Osteocyte (in vitro differentiated cells): Measurements from ENCODE around the gene SHISA3. TPM values are rescaled to one million over a fixed set of nuclear protein-coding genes. Genes with fewer than 3 reads are reported as not detected.

Experiments used
- DNase-seq: peaks from one replicate; pipeline ENCODE4 v3.0.0; 2021; ENCODE audit warnings: mixed read lengths; ENCODE audit not compliant: unreplicated experiment; ENCODE audit errors: extremely low spot score
- H3K27ac Mint-ChIP-seq: one replicate; pipeline ENCODE4 v1.8.0; 2021; ENCODE audit warnings: mild to moderate bottlenecking, mixed read lengths; ENCODE audit not compliant: unreplicated experiment
- H3K27me3 Mint-ChIP-seq: one replicate; pipeline ENCODE4 v1.8.0; 2021; ENCODE audit warnings: mixed read lengths; ENCODE audit not compliant: unreplicated experiment
- H3K36me3 Mint-ChIP-seq: one replicate; pipeline ENCODE4 v1.8.0; 2021; ENCODE audit warnings: mixed read lengths; ENCODE audit not compliant: unreplicated experiment
- H3K4me1 Mint-ChIP-seq: one replicate; pipeline ENCODE4 v1.8.0; 2021; ENCODE audit warnings: mixed read lengths; ENCODE audit not compliant: unreplicated experiment
- H3K4me3 Mint-ChIP-seq: one replicate; pipeline ENCODE4 v1.8.0; 2021; ENCODE audit warnings: mild to moderate bottlenecking, moderate library complexity, mixed read lengths; ENCODE audit not compliant: unreplicated experiment
- H3K9me3 Mint-ChIP-seq: one replicate; pipeline ENCODE4 v1.8.0; 2021; ENCODE audit warnings: mixed read lengths; ENCODE audit not compliant: unreplicated experiment
- total RNA-seq: library from RNA; stranded (reverse); gene quantifications from 2 replicates; pipeline ENCODE4 v1.2.1, GENCODE V29; 2021
- TF ChIP-seq, protein P1 (sequence below): fragments of 200-600 bp; sonication (generic); IDR thresholded peaks from 2 replicates; pipeline ENCODE4 v1.5.0; 2021; ENCODE audit warnings: antibody characterized with exemption, mild to moderate bottlenecking, moderate library complexity

Gene SHISA3
- total RNA-seq, 1 donor from 2014 or later = 3.9 TPM

DNA sequence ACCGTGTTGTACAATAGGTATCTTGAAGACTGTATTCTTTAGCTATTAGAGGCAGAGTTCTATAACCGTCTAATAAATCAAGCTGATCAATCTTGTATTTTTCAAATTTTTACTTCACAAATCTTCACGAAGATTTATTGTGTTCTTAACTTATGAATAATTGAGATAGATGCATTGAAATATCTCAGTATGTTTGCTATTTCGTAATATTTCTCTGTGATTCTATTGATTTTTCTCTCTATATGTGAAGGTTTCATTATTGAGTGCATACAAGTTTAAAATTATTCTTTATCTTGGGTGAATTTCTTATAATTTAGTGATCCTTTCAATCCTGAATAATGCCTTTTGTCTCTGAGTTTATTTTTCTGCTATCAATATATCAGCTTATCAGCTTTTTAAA lies 19.8 kb upstream of the SHISA3 start:
- Mint-ChIP-seq H3K27ac (no peak overlapping the region), H3K36me3 (no peaks in the 10 kb centered on the region), H3K4me1 (no peaks in the 10 kb centered on the region), H3K9me3 (peaks cover 4% of the 10 kb centered on the region), H3K4me3 (no peak overlapping the region), H3K27me3 (no peaks in the 10 kb centered on the region)
- TF ChIP-seq, protein P1, sequence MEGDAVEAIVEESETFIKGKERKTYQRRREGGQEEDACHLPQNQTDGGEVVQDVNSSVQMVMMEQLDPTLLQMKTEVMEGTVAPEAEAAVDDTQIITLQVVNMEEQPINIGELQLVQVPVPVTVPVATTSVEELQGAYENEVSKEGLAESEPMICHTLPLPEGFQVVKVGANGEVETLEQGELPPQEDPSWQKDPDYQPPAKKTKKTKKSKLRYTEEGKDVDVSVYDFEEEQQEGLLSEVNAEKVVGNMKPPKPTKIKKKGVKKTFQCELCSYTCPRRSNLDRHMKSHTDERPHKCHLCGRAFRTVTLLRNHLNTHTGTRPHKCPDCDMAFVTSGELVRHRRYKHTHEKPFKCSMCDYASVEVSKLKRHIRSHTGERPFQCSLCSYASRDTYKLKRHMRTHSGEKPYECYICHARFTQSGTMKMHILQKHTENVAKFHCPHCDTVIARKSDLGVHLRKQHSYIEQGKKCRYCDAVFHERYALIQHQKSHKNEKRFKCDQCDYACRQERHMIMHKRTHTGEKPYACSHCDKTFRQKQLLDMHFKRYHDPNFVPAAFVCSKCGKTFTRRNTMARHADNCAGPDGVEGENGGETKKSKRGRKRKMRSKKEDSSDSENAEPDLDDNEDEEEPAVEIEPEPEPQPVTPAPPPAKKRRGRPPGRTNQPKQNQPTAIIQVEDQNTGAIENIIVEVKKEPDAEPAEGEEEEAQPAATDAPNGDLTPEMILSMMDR = no peak
- DNase-seq = no peak

DNA sequence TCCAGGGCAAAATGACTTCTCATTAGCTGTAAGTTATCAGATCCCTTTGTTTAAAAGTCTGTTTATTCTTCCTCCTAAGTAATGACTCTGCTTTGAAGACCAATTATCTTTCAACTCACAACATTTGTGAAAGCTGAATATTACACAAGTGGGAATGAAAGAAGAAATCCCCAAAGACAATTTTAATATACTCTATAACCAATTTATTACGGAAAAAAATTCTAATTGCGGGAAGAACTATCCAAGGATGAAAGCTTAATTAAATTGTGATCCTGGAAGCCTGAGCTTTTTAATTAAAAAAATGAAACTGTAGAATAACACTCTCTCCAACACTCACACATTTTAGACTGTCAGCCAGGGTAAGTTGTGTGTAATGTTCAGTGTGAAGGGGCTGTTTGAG lies 15.6 kb upstream of the SHISA3 start:
- Mint-ChIP-seq H3K27me3 (no peaks in the 10 kb centered on the region), H3K9me3 (no peaks in the 10 kb centered on the region), H3K4me1 (no peaks in the 10 kb centered on the region), H3K36me3 (no peaks in the 10 kb centered on the region), H3K4me3 (no peak overlapping the region), H3K27ac (no peak overlapping the region)
- TF ChIP-seq, protein P1 = no peak
- DNase-seq = no peak

DNA sequence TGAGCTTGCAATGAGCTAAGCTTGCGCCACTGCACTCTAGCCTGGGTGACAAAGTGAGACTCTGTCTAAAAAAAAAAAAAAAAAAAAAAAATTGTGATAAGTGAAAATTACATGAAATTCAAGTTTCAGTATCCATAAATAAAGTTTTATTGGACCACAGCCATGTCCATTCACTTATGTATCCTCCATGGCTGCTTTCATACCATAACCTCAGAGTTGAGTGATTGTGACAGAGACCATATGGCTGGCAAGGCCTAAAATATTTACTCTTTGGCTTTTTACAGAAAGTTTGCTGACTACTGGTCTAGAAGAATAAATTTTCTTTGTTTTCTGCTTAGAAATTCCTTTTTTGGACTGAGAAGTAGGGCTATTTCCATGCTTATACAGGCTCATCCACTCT lies 11.8 kb upstream of the SHISA3 start:
- H3K36me3 Mint-ChIP-seq = no peaks in the 10 kb centered on the region
- H3K4me3 Mint-ChIP-seq = no peak overlapping the region
- peaks cover 3% of the 10 kb centered on the region for H3K4me1 Mint-ChIP-seq

DNA sequence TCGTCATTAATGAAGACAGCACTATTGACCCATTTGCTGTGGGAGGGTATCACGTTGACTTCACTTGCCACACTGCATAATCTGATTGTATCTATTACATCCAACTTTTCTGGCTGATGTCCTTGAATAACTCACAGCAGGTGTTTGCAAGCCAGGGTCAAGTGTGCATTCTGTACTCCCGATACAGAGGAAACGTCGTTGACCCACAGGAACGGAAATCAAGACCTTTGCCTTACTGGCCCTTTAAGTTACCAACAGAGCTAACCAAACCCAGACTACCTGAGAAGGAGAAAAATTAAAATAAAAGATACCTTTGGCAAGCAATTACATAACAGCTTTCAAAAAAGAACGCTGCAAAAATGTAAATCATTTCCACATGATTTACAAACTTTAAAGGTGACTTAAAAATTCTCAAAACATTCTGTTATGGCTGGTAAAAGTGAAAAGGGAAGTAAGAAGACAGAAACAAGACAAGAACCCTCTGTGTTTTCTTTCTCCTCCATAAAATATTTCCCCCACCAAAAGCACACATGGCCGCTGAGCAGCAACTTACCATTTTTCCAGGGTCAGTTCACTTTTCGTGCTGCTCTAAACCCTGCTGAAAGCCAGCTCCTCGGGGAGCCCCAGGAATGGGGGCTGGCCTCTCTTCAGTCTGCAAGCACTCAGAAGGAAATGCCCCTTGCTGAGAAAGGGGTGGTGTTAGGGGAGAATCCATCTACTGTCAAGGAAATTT lies 6.5 kb upstream of the SHISA3 start:
- no peak overlapping the region for H3K27ac Mint-ChIP-seq
- no peak overlapping the region for H3K4me3 Mint-ChIP-seq
- TF ChIP-seq, protein P1 = no peak
- H3K4me1 Mint-ChIP-seq = peaks cover 18% of the 10 kb centered on the region
- no peak for DNase-seq
- no peaks in the 10 kb centered on the region for H3K27me3 Mint-ChIP-seq
- H3K36me3 Mint-ChIP-seq = no peaks in the 10 kb centered on the region
- no peaks in the 10 kb centered on the region for H3K9me3 Mint-ChIP-seq

More for the DNA sequence above, 11.8 kb upstream of the SHISA3 start:
- no peak for DNase-seq
- TF ChIP-seq, protein P1 = no peak
- Mint-ChIP-seq H3K27ac (no peak overlapping the region), H3K9me3 (no peaks in the 10 kb centered on the region), H3K27me3 (no peaks in the 10 kb centered on the region)

DNA sequence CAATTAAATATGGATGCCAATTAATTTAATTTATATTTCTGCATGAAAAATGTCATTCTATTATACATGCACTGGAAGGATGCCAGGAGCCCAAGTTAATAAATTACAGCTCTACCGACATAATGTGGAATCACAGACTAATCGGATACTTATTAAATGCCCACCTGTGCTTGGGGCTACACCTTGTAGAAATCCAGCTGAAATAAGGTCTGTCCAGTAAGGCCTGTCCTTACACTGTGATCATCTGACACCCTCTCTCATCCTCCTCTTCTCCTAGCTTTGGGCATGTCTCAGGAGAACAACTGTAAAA lies 6.0 kb upstream of the SHISA3 start:
- H3K9me3 Mint-ChIP-seq = no peaks in the 10 kb centered on the region
- TF ChIP-seq, protein P1 = no peak
- H3K4me3 Mint-ChIP-seq = no peak overlapping the region
- H3K36me3 Mint-ChIP-seq = no peaks in the 10 kb centered on the region
- DNase-seq = no peak
- peaks cover 1% of the 10 kb centered on the region for H3K27me3 Mint-ChIP-seq
- no peak overlapping the region for H3K27ac Mint-ChIP-seq
- peaks cover 18% of the 10 kb centered on the region for H3K4me1 Mint-ChIP-seq
